Activated effector memory CD4-positive, alpha-beta T cell treated with anti-CD3 and anti-CD28 coated beads, Interleukin-2, amount 50 U/mL, for 16 hours (primary cell): Measurements from ENCODE around the gene FOXP1.
"Not testable (repeated sequence)": the region's sequence is repeated elsewhere in the genome, so short reads cannot be mapped to it uniquely, and the experiment has no call there.

Source experiments
- DNase-seq: peaks from one replicate; pipeline ENCODE4 v3.0.0-alpha.2; 2020

FOXP1 gene

GRCh38 chr3:71444861-71445259 lies 138.7 kb downstream of the FOXP1 start:
- DNase-seq, result no peak

DNA sequence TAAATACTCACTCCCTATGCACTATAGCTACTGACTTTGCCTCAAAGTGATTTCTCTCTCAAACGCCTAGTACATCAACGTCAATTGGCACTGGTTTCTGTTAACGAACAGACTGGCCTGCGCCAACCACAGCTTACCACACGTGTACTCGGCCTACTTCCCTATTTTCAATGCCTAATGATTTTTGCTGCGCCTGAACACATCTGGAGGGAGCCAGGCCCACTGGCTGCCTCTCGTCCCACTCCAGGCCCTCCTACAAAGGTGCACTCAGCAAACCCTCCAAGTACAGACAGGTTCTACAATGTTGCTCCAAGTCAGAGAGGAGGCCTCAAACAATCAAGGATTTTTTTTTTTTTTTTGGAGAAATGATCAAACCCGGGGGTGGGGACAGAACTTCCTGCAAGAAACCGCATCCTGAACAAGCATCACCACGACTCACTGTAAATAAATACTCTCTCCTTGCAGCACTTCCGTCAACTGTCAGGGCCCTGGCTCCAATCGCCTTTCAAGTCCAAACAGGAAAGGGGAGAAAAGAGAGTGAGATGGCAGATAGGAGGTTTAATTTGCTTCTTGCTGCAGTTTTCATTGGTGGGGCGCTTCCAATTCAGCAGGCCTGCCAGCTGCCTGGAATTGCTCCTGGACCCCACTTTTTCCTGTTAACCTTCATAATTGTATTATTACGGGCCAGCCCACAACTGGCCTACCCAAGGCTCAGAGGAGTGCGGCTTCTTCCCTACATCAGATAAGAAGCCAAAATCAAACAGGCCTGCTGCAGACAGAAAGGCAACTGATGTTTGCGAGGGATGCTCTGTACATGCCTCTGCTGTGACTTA lies 139.3 kb downstream of the FOXP1 start:
- peak; percentile 85 for DNase-seq

DNA sequence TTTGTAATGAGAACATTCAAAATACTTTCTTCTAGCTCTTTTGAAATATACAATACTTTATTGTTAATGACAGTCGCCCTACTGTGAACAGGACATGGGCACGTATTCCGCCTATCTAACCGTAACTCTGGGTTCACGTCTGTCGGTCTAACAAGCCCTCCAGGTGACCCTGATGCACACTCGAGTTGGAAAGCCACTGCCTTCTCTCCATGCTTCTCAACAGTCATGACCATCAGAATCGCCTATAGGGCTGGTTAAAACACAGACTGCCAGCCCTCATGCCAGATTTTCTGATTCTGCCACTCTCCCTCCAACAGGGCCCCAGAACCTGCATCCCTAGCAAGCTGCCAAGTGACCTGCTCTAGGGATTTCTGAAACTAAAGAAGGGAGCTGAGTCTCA lies 140.2 kb downstream of the FOXP1 start:
- no peak for DNase-seq

DNA sequence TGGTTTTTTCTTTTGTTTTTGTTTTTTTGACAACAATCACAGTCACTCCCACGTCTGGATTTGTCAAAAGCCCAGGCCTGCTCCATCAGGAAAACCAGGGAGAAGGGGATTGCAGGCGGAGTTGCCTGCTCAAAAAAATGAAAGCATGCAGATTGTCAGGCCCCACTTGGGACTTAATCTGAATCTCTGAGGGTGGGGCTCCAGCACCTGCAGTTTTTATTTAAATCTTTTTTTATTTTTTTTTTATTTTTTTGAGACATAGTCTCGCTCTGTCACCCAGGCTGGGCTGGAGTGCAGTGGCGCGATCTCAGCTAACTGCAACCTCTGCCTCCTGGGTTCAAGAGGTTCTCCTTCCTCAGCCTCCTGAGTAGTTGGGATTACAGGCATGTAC lies 140.9 kb downstream of the FOXP1 start:
- no peak for DNase-seq

GRCh38 chr3:71441925-71442651 lies 141.4 kb downstream of the FOXP1 start:
- no peak for DNase-seq

DNA sequence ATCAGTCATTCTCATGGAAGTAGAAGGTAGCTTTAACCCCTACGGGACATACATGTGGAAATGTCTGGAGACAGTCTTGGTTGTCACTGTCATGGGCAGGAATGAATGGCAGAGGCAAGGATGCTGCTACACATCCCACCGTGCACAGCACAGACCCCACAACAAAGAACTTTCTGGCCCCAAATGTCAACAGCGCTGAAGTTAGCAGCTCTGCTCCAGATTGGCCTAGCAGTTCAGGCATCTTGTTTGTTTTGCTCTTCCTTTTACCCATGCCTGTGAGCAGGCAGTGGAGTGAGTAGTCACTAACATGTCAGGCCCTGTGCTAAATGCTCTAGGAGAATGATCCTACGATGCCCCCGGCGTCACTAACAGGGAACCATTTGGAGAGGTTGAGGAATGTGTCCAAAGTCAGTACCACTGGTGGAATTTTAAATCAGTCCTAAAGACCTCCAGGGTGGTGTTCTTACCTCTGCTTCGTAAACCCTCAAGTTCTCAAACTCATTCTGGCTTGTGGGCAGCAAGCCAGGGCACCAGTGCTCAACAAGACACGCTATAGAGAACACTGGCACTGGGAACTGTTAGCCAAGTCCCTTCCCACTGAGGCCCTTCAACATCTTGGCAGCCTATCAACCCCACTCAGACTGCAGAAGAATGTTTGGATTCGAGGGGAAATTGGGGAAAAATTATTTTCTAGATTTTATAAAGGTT lies 142.2 kb downstream of the FOXP1 start:
- DNase-seq, result no peak

- DNase-seq, result no peak
Observed at GRCh38 chr3:71438904-71439303, 144.6 kb downstream of the FOXP1 start.

DNA sequence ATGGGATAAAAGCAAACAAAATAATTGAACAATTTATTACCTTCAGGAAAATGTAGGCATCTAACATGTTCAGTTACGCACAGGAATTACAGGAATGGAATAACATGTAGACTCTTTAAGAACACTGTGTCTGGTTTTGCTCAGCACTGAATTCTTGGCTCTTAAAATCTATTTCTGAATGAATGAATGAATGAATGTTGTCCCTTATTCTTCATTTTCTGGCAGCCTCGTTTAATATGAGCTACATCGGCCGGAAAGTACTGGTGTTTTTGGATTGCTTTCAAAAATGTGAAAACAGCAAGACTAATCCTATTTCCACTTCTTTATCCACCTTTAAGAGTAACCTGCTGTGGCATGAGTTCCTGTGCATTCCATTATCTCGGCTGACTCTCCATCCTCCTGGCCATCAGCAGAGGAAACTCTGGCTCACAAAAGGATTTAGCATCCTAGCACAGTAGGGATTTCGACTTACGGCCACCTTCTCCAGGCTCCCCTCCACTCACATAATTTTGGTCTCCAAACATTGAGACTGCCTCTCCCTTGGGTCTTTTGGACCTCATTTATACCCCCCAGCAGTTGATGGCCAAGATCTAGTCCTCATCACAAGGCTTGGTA lies 145.3 kb downstream of the FOXP1 start:
- no peak for DNase-seq

DNA sequence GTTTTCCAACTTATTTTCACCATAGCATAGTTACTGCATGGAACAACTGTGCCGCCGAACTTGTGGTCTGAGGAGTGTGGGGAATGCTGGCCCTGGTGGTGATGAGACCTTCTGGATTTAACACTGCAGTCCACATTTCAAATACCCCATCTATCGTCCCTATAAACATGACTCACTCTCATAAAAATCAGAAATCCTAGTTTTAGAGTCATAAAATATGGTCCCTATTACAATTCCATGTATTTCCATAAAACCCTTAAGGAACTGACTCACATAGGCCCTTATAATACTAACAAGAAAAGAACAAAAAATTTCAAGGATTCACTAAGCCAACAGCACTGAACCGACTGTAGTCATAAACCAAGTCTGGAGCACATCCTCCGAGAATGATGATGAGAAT lies 147.2 kb downstream of the FOXP1 start:
- DNase-seq, result no peak

GRCh38 chr3:71435836-71436235 lies 147.7 kb downstream of the FOXP1 start:
- not testable (repeated sequence) for DNase-seq

GRCh38 chr3:71433631-71434030 lies 149.9 kb downstream of the FOXP1 start:
- DNase-seq, result no peak

- no peak for DNase-seq
Observed at GRCh38 chr3:71432044-71432975, 151.2 kb downstream of the FOXP1 start.

- no peak for DNase-seq
Observed at GRCh38 chr3:71430941-71431552, 152.5 kb downstream of the FOXP1 start.

DNA sequence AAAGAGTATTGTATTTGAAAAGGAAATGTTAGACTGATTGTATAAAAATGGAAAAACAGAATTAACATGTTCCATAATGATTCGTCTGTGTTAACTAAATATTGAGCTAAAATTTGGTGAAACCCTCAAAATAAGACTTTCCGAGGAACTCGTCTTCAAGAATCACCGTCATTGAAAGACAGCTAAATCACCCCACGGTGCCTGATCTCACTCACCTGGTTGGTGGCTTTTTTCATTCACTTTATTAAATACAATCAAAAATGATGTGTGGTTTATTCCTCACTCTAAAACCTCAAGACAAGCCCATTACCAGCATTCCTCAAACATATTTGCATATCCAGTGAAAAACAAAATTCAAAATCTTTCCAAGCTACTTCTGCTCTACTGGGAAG lies 153.9 kb downstream of the FOXP1 start:
- no peak for DNase-seq

DNA sequence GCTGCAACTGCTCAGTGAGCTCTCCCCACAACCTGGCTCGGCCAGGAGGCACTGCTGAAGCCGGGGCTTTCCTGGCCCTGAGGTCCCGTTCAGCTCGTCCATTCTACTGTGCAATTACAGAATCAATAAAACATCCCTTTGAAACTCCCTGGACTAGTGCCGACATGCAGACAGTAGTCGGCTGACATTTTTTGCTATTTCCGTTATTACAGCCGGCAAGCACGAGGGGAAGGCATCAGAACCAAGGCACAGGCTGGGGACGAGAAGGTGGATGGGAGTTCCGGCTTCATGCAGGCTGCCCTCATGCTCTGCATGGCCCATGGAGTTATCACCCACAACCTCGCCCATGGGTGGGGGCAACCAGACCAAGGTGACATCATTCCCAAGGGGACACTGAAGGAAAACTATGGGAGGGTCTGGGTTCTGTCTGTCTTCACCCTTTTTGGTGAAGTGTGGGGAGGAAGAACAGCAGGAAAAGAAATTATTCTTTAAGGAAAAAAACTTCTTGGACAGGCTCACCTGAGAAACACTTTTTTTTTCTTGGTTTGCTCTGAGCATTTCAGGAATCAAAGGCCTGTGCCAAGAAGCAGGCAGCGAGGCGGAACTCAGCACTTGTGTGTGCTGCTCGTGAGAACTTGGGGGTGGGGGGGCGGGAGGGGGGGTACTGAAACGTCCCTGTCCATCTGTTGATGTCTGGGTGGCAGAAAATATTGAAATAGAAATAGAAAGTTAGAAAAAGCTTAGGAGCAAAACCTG lies 154.5 kb downstream of the FOXP1 start:
- no peak for DNase-seq

- DNase-seq, result no peak
Observed at GRCh38 chr3:71425491-71426071, 157.9 kb downstream of the FOXP1 start.

DNA sequence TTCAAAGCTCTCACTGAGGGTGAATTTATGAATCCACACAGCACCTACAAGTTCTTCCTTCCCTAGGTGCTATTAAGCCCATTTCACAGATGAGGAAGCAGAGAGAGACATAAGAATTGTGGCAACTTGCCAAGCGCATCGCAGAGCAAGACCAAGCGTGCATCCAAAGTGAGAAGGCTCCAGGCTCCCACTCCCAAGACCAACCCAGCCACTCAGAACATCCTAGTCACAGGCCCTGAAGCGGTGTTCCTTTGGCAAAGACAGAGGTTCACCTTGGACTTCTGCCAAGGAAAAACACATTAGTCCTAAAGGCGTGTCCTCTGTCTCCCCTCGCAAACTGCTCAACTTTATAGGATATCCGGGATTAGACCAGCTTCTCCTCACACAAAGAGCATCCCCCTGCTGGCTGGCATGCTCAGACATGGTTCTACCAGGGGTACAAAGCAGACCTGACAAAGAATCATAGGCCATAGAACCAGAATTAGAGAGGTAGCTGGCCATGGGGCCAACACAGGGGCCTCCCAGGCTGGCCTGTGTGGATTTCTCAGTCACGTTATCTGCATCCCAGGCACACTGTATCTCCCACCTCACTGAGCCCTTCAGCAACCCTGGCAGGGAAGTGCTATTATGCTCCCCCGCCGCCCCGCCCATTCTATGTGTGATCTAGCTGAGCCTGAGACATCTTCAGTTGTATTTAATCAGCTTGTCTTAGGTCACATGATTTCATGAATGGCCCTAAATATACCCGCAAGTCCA lies 160.2 kb downstream of the FOXP1 start:
- no peak for DNase-seq

- peak; percentile 70 for DNase-seq
Observed at GRCh38 chr3:71421820-71422566, 161.5 kb downstream of the FOXP1 start.

- no peak for DNase-seq
Observed at GRCh38 chr3:71421475-71421819, 162.1 kb downstream of the FOXP1 start.
